SHP77 (cell line): ENCODE data around the gene FUNDC1.
"Not testable (repeated sequence)": the region's sequence is repeated elsewhere in the genome, so short reads cannot be mapped to it uniquely, and the experiment has no call there.

Experiments used
- DNase-seq, 2 experiments: peaks; one replicate each; lab custom pipeline; 2025; lab: John Stamatoyannopoulos, UW

Gene FUNDC1, protein sequence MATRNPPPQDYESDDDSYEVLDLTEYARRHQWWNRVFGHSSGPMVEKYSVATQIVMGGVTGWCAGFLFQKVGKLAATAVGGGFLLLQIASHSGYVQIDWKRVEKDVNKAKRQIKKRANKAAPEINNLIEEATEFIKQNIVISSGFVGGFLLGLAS

DNA sequence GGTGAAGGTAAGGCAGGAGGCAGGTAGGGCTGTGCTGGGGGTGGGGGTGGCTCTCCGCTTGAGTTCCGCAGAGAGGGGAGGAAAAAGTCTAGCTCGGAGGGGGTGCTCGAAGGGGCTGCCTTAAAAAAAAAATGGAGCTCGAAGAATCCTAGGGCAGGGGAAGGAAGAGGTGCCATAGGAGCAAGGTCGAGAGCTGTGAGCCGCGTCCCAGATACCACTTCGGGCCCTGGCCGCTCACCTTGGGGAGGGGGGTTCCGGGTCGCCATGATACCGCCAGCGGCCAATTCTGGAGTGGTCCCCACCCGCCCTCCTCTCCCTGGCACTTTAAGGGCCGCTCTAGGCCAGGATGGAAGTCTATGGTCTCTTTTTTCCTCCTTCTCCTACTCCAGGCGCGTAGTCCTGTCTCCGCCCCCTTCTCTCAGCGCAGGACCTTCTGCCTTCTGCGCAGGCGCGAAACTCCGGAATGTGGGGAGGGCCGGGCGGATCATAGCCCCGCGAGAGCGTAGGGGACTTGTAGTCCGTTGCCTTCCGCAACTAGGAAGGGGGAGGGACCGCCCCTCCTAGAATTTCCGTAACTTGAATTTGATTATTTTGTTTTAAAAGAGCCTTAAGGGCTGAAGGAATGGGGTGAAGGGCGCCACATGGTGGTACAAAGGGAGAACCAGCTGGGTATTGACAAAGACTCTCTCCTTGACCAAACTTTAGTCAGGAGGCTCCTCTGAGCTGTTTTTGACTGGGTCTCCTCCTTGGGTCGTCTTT lies at the start of gene FUNDC1:
FUNDC1 (minus strand) TSS at position 293 of the 759 bp plus-strand sequence; CDS start at position 266, 27 bp downstream.
- peak; percentile 75 to 85 for DNase-seq

DNA sequence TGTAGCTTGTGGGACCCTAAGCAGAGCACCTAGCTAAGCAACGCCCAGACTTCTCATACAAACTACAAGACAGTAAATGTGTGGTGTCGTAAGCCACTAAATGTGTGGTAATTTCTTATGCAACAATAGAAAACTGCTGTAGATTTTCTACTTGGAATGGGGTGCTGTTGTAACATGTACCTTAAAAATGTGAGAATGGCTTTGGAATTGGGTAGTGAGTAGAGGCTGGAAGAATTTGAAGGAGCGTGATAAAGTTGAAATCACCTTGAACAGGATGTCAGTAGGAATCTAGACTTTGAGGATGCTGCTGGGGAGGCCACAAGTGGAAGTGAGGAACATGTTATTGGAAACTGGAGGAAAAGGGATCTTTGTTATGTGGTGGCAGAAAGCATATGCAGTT lies 43.2 kb upstream of the FUNDC1 start:
- DNase-seq = no peak

DNA sequence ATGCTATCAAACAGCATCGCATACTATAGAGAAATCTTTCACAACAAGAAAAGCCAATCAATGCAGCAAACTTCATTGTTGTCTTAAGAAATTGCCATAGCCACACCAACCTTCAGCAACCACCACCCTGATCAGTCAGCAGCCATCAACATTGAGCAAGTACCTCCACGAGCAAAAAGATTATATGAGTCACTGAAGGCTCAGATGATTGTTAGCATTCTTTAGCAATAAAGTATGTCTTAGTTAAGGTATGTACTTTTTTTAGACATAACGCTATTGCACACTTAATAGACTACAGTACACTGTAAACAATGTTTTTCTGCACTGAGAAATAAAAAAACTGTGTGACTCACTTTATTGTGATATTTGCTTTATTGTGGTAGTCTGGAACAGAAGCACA lies 37.8 kb upstream of the FUNDC1 start:
- DNase-seq = no peak

DNA sequence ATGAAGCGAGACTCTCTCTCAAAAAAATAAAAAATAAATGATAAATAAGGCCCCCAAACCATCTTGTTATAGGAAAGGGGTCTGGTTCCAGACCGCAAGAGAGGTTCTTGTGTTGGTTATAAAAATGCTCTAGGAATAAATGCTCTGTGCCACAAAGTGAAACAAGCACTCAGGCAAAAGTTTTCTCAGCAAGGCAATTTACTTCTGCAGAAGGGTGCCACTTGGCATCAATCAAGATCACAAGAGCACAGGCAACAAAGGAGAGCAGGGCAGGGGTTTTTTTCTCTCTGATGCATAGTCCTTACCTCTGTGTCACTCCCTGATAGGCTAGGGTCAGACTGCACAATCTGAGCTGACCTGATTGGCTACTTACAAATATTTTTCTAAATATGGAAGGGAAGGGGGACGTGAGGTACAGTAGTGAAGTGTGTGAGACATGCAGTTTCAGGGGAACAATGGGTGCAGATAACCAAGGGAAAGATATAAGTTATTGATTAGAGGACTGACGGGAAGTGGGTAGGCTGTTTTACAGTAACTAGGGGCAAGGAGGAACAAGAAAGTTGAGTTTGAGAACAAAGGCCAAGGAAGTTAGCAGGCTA lies 29.8 kb upstream of the FUNDC1 start:
- DNase-seq = no peak

DNA sequence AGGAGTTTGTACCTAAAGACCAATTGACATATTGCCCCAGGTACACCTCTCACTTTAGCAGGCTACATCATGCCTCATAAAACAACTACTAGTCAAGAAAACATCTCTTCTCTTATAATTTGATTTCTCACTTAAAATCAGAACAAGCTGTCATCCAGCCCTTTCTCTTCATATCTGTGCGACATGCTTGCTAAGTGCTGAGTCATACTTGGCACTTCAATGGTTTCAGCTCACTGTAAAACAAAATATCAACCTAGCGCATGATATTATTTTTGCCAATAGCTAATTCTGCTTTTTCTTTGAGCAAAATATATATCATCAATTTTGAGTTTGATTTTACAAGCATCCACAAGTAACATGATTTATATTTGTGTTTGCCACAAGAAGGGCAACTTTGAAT lies 27.9 kb upstream of the FUNDC1 start:
- DNase-seq = no peak

DNA sequence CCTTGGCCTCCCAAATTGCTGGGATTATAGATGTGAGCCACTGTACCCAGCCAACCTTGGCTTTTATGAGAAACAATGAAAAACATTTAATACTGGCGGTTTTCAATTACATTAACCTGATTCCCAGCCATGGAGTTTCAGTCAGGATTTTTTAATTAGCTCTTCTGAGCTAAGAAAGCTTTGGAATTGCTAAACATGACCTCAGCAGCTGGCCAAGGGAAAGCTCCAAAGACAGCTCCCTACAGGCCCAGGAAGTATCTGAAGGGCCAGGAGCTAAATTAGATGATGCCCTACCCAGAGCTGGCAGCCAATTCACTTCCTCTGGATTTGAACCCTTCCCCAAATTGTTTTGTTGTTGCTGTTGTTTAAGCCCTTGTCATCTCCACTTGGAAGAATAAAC lies 26.5 kb upstream of the FUNDC1 start:
- DNase-seq = no peak

DNA sequence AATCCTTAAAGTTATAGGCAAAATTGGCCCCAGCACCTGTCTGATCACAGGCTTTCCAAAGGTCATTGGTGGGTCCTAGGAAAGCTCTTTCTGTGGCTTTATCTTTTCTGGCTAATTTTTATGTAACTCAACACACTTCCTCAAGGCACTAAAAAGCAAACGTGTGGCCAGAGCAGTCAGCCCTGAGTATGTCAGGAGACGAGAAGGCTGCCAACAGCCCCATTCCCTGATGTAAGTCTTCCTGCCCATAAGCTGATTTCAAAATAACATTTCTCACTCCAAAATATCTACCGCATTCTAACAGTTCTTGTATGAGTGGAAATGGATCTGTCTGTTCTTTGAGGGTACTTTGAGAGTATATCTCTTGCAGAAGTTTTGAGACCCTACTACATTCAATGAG lies 25.5 kb upstream of the FUNDC1 start:
- no peak for DNase-seq

DNA sequence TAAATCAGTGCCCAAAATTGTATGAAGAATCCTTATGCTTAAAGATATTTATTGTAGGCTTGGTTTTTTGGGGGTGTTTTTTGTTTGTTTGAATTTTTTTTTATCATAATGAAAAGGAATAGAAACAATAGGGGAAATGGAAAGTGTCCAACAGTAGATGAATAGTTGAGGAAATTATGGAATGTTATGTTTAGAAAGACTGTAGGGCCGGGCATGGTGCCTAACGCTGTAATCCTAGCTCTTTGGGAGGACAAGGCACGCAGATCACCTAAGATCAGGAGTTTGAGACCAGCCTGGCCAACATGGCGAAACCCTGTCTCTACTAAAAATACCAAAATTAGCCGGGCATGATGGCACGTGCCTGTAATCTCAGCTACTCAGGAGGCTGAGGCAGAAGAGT lies 19.2 kb upstream of the FUNDC1 start:
- not testable (repeated sequence) for DNase-seq

DNA sequence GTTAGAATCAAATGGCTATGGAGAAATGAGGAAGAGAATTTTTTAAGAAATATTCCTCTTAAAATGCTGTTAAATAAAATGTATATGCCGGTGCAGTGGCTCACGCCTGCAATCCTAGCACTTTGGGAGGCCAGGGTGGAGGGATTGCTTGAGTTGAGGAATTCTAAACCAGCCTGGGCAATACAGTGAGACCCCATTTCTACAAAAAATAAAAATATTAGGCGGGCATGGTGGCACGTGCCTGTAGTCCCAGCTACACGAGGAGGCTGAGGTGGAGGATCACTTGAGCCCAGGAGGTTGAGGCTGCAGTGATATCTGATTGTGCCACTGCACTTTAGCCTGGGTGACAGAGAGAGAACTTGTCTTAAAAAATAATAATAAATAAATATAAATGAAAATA lies 7.9 kb upstream of the FUNDC1 start:
- DNase-seq = no peak

DNA sequence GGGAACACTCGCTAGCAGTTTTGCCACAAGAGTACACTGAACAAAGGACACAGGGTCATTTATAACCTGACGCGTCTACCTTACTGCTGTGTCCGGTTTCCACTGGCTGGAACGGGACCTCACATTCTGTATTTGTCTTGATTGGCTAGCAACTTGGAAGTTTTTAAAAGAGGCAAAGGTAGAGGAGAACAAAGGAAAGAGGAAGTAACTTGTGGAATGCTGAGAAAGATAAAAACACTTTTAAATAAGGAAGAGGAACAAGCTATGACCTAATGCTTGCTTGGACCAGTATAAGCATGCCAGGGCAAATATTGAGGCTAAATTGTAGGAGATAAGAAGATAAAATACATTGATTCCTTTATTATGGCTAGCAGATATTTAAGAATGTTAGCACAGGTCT lies 2.8 kb upstream of the FUNDC1 start:
- not testable (repeated sequence) for DNase-seq

DNA sequence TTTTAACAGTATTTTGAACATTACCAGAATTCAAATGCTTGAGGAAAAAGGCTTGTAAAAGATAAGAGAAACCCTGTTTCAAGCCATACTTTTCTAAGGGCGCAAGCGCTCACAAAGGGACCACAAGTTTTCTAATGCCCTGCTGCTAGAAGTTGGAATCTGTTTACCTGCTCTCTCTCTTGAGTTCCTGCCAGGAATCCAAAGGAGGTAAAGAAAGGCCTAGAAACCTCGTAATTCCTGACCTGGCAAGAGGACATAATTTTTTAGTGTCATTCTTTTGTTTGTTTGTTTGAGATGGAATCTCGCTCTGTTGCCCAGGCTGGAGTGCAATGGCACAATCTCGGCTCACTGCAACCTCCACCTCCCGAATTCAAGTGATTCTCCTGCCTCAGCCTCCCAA lies 1.4 kb upstream of the FUNDC1 start:
- no peak for DNase-seq

DNA sequence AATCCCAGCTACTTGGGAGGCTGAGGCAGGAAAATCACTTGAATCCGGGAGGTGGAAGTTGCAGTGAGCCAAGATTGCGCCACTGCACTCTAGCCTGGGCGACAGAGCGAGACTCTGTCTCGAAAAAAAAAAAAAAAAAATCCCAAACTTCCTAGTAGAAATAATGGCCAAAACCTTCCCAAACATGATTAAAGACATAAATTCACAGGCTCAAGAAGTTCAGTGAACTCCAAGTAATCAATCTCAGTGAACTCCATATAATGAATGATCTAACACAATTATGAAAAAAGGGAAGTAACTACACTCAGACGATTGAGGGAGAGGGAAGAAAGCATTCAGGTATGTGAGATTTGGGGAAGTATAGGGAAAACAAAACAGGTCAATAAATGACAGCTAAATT lies 6.5 kb downstream of the FUNDC1 start:
- no peak for DNase-seq

DNA sequence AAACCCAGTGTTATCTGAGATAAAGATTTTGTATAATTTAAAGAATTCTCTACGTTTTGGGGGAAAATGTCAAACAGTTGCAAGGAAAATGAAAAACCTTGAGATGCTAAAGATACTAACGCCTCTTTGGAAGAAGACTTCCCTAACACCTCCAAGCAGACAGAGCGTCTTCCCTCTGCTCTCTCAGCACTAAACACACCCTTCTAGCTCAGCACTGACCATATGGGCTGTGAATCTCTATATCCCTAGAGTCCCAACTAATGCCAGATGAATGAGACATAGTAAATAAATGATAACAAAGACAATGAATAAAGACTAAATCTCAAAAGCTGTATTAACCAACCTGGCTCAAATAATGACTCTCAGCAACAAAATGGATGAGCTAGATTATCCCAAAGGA lies 13.3 kb downstream of the FUNDC1 start:
- DNase-seq = no peak

DNA sequence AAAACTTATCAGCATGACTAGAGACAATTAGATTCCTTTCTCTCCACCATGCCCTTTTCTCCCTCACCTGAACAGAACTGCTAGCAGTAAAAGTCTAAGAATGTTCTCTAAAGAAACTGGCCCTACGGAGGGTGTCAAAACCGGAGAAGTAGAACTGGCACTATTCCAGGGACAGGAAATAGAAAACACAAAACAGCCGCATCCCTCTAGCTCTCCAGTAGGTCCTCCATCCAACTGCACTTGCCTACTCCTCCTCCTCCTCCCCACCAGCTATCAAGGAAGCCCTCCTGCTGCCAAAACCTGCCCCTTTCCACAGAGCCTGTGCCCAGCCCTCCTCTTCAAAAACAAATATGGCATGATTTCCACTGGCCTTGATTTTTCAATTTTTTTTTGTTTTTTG lies 28.4 kb downstream of the FUNDC1 start:
- no peak for DNase-seq

DNA sequence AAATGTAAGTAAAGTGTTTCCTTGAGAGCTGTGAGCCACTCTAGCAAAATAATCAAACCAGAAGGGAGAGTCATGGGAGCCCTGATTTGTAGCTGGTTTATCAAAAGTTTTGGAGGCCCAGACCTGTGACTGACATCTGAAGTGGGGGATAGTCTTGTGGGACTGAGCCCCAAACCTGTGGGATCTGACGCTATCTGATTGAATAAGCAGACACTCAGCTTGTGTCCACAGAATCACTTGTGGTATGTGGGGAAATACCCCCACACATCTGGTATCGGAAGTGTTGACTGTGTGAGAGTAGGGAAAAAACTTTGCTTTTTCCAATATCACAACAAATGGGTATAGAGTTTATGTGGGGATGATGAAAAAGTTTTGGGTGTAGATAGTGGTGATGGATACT lies 35.4 kb downstream of the FUNDC1 start:
- DNase-seq = no peak

DNA sequence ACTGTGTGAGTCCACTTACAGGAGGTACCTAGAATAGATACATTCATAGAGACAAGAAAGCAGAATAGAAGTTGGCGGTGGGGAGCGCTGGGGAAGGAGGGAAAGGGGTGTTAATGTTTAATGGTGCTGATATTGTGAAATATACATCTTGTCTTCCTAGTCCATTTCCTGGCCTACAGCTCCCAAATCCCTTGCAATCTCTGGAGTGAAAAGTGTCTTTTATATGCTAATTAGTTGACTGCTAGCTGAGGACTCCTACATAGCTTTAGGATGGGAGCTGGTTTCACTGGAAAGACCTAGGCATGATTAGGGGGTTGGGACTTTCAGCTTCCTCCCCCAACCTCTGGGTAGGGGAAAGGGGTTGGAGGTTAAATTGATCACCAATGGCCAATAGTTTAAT lies 36.0 kb downstream of the FUNDC1 start:
- no peak for DNase-seq

DNA sequence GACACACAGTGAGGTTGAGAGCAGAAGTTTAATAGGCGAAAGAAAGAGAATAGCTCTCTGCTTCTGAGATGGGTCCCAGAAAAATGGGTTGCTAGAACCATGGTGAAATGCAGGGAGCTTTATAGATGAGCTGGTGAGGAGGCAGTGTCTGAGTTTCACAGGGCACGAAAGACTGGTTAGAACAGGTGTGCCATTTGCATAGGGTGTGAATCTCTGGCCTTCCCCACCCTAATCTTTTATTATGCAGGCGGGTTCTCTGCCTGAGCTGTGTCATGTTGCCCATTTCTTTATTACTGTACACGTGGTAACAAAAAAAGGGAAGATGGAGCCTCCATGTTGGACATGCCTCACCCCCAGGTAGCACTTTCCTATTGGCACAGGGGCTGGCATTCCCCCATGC lies 39.1 kb downstream of the FUNDC1 start:
- no peak for DNase-seq

DNA sequence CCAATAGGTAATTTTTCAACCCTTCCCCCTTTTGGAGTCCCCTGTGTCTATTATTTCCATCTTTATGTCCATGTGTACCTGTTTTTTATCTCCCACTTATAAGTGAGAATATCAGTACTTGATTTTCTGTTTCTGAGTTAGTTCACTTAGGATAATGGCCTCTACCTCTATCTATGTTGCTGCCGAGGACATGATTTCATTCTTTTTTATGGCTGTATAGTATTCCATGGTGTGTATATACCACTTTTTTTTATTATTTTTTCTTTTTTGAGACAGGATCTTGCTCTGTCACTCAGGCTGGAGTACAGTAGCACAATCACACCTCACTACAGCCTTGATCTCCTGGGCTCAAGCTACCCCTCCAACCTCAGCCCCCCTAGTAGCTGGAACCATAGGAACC lies 47.6 kb downstream of the FUNDC1 start:
- DNase-seq = no peak

DNA sequence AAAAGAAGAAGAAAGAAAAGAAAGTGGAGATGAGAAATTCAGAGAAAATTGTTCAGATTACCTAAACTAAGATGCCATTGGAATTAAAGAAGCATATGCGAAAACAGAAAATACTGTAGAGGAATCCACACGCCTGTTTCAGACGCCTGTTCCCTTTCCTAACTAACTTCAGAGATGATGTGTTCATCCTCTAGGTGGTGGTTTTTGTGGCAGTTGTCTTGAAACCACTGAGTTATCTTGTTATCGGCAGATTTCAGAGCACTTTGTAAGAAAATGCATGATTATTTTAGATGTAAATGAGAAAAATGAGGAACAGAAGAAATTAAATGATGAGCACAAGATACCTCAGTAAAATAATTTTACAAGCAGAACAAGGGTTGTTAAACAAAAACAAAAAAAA lies 48.3 kb downstream of the FUNDC1 start:
- no peak for DNase-seq

DNA sequence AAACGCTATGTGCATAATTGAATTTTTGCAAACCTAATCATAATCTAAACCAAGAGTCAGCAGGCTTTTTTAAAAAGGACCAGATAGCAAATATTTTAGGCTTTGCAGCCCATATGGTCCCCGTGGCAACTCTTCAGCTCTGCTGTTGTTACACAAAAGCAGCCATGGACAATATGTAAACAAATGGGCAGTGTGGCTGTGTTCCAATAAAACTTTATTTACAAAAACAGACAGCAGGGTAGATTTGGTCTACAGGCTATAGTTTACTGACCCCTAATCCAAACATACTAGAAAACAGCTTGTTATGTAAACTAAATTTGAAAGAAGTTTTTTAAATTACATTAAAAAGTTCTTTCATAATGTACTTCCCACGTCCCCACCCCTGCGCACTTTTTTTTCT lies 53.1 kb downstream of the FUNDC1 start:
- DNase-seq = no peak

DNA sequence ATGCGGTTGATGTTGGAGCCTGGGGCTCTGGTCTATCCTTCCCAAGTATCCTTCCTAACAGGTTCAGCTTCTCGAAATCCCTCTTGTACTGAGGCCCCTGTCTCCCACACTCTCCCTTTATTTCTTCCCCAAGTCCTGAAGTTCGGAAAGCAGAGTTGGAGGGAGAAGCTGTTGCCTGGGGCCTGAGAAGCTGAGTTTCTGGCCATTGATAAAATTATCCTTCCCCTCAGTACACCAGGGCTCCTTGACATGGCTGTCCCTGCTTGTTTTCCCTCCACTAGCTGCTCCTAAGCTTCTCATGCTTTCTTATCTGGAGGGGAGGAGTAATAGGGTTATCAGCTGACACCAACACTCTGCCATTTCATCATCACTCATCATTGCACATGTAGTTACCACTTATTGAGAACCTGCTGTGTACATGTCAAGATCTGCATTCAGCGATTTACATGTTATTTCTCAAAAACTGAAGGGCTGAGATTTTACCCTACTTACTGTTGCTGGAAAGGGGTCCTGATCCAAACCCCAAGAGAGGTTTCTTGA lies 58.0 kb downstream of the FUNDC1 start:
- no peak for DNase-seq

DNA sequence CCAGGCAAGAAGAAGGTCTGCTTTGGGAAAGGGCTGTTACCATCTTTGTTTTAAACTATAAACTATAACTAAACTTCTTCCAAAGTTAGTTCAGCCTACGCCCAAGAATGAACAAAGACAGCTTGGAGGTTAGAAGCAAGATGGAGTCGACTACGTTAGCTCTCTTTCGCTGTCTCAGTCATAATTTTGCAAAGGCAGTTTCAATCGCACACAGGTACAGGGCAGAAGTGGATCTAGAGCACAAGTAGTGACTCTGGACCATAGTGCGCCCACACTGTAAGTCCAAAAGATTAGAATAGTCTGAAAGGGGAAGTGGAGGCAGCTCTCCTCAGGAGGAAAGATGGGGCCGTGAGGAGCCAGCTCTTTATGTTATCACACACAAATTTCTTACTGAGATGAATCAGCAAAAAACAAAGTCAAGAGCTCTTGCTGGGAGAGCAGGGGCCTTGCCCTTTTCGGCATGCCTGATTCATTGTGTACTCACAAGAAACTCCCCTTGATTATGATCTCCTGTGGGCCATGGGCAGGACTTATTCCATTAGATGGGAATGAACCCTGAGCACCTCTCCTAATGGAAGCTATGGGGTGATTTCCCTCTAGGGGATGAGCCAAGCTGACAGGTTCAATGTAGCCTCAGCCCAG lies 58.6 kb downstream of the FUNDC1 start:
- no peak for DNase-seq

DNA sequence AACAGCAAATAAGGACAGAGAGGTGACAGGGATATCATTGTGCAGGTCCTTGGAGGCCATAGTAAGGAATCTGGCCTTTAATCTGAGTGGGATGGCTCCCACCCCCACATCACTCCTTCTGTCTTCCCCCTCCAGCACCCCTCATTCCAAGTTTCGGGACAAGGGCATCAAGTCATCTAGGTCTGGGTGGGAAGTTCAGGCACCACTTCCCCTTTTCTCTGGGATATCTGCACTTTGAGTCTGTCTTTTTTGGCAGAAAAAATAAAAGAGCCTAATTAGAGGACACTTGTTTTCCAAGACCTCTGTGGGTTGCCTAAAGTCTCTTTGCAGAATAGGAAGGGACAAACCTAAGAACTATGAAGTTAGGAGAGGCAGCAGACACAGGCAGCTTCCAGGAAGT lies 60.1 kb downstream of the FUNDC1 start:
- DNase-seq = no peak
